ENCODE results near the gene NCBP2.

DNA sequence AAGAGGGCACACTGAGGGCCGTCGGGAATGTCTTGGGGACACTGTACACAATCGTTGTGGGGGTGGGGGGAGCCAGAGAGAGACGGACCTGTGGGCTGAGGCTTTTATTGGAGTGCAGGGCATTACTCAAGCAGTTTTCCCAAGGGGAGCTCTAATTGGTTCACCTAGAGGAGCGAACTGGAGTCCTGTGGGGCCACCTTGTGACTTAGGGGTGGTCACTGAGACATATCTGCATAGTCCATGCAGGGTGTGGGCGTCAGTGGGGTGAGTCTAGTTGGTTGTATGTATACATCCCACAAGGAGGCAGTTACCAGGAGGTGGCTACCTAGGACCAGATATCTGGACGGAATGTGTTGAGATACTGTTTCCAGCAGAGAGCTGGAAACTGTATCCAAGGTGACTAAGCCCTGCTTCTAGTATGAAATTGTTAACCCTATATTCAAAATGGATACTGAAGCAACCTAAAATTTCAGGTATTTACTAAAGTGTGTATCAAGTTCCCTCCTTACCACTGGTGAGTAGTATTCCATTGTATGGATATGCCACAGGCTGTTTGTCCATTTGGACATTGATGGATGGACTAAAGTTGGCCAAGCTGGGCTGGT lies 28.9 kb upstream of the NCBP2 start:
- no peak for TF ChIP-seq POLR2AphosphoS5 (IDR thresholded peaks at IDR 0.05; ENCODE audit: low read depth)
- no peak for TF ChIP-seq EZH2phosphoT487 (IDR thresholded peaks at IDR 0.05; ENCODE audit: unreplicated experiment)
- TF ChIP-seq EZH2 (IDR thresholded peaks at IDR 0.05; ENCODE audit: low read depth, unreplicated experiment): no peak
- TF ChIP-seq, protein P1, sequence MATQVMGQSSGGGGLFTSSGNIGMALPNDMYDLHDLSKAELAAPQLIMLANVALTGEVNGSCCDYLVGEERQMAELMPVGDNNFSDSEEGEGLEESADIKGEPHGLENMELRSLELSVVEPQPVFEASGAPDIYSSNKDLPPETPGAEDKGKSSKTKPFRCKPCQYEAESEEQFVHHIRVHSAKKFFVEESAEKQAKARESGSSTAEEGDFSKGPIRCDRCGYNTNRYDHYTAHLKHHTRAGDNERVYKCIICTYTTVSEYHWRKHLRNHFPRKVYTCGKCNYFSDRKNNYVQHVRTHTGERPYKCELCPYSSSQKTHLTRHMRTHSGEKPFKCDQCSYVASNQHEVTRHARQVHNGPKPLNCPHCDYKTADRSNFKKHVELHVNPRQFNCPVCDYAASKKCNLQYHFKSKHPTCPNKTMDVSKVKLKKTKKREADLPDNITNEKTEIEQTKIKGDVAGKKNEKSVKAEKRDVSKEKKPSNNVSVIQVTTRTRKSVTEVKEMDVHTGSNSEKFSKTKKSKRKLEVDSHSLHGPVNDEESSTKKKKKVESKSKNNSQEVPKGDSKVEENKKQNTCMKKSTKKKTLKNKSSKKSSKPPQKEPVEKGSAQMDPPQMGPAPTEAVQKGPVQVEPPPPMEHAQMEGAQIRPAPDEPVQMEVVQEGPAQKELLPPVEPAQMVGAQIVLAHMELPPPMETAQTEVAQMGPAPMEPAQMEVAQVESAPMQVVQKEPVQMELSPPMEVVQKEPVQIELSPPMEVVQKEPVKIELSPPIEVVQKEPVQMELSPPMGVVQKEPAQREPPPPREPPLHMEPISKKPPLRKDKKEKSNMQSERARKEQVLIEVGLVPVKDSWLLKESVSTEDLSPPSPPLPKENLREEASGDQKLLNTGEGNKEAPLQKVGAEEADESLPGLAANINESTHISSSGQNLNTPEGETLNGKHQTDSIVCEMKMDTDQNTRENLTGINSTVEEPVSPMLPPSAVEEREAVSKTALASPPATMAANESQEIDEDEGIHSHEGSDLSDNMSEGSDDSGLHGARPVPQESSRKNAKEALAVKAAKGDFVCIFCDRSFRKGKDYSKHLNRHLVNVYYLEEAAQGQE (IDR thresholded peaks at IDR 0.05; ENCODE audit: unreplicated experiment): no peak
- TF ChIP-seq, protein P2, sequence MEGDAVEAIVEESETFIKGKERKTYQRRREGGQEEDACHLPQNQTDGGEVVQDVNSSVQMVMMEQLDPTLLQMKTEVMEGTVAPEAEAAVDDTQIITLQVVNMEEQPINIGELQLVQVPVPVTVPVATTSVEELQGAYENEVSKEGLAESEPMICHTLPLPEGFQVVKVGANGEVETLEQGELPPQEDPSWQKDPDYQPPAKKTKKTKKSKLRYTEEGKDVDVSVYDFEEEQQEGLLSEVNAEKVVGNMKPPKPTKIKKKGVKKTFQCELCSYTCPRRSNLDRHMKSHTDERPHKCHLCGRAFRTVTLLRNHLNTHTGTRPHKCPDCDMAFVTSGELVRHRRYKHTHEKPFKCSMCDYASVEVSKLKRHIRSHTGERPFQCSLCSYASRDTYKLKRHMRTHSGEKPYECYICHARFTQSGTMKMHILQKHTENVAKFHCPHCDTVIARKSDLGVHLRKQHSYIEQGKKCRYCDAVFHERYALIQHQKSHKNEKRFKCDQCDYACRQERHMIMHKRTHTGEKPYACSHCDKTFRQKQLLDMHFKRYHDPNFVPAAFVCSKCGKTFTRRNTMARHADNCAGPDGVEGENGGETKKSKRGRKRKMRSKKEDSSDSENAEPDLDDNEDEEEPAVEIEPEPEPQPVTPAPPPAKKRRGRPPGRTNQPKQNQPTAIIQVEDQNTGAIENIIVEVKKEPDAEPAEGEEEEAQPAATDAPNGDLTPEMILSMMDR (conservative IDR thresholded peaks at IDR 0.05; ENCODE audit: low read depth in 2 of 2): no peak
- no peak for TF ChIP-seq CREB1 (CRISPR knock-in tag; IDR thresholded peaks at IDR 0.05; ENCODE audit: low read depth)
- no peak for TF ChIP-seq ZNF331 (CRISPR knock-in tag; IDR thresholded peaks at IDR 0.05; ENCODE audit: low read depth)

All from GM23338 (cell line).